K562 (cell line): ENCODE results near the gene NR1D2. TPM values are rescaled to one million over a fixed set of nuclear protein-coding genes. Genes with fewer than 3 reads are reported as not detected.
A peak's percentile ranks its signal among the peaks of the same experiment; 100 is the strongest.

Experiments
- CEBPG ChIP-seq, 3 experiments: fragments of 200-800 bp in 1 of 3; sonication (Bioruptor generic) in 1 of 3; sonication (generic) in 1 of 3; formaldehyde crosslinking in 1 of 3; IDR thresholded peaks in 2 of 3; conservative IDR thresholded peaks in 1 of 3; 2 replicates each; pipeline versions ENCODE4 v1.6.1 to v1.8.0; 2016 to 2022; ENCODE audit warnings: missing compliant biosample characterization in 2 of 3, missing genetic modification characterization in 2 of 3, mild to moderate bottlenecking in 1 of 3, missing genetic modification reagents in 1 of 3
- CREB3 ChIP-seq: fragments of 450-650 bp; conservative IDR thresholded peaks from 2 replicates; pipeline ENCODE4 v1.6.1; 2016; ENCODE audit warnings: missing genetic modification characterization, low read depth, mild to moderate bottlenecking, missing compliant biosample characterization, moderate library complexity
- CTCFL ChIP-seq: IDR thresholded peaks from 2 replicates; pipeline ENCODE4 v1.6.1; 2011; ENCODE audit warnings: borderline replicate concordance, low read depth, mild to moderate bottlenecking, moderate library complexity, low read length; ENCODE audit not compliant: insufficient read depth, poor library complexity, severe bottlenecking
- GTF3C2 ChIP-seq: IDR thresholded peaks from 3 replicates; pipeline ENCODE4 v1.6.1; 2011; ENCODE audit warnings: borderline replicate concordance, mild to moderate bottlenecking, moderate library complexity; ENCODE audit not compliant: insufficient read length; ENCODE audit errors: extremely low read depth
- HSF4 ChIP-seq: fragments of 250-450 bp; sonication (Bioruptor Pico); IDR thresholded peaks from 2 replicates; pipeline ENCODE4 v2.1.2; 2022; ENCODE audit warnings: mild to moderate bottlenecking, moderate library complexity, borderline replicate concordance
- JUND ChIP-seq, 2 experiments: IDR thresholded peaks; 2 replicates in 1 of 2; 3 replicates in 1 of 2; pipeline ENCODE4 v1.6.1; 2011; ENCODE audit warnings: borderline replicate concordance in 2 of 2, low read depth in 2 of 2, low read length in 2 of 2, improper control_type of control experiment in 1 of 2, missing biosample characterization in 1 of 2, missing genetic modification characterization in 1 of 2, missing genetic modification reagents in 1 of 2
- MYC ChIP-seq, 2 experiments: fragments of 250-450 bp in 1 of 2; sonication (Bioruptor Pico) in 1 of 2; IDR thresholded peaks; 2 replicates each; pipeline versions ENCODE4 v1.5.1 to v1.6.1; 2012 to 2021; ENCODE audit warnings: low read depth in 2 of 2, borderline replicate concordance in 1 of 2, improper control_type of control experiment in 1 of 2, low read length in 1 of 2, mild to moderate bottlenecking in 1 of 2, moderate library complexity in 1 of 2
- RBM34 ChIP-seq: fragments of 200-400 bp; formaldehyde crosslinking; IDR thresholded peaks from 2 replicates; pipeline ENCODE4 v1.6.1; 2018; ENCODE audit warnings: low read length, borderline replicate concordance; ENCODE audit not compliant: insufficient read depth
- TCF15 ChIP-seq: fragments of 250-450 bp; sonication (Bioruptor Pico); IDR thresholded peaks from 2 replicates; pipeline ENCODE4 v1.8.0; 2022; ENCODE audit warnings: moderate library complexity, mild to moderate bottlenecking, inconsistent platforms
- VEZF1 ChIP-seq: fragments of 200-800 bp; sonication (Bioruptor generic); IDR thresholded peaks from 2 replicates; pipeline ENCODE4 v1.6.1; 2017; ENCODE audit warnings: missing genetic modification characterization, missing compliant biosample characterization
- ZBTB17 ChIP-seq: fragments of 450-650 bp; formaldehyde crosslinking; IDR thresholded peaks from 2 replicates; pipeline ENCODE4 v1.4.0; 2020; ENCODE audit warnings: mild to moderate bottlenecking
- ZBTB2 ChIP-seq: fragments of 450-650 bp; IDR thresholded peaks from 2 replicates; pipeline ENCODE4 v1.6.1; 2016; ENCODE audit warnings: antibody characterized with exemption
- ZNF561 ChIP-seq: fragments of 450-650 bp; formaldehyde crosslinking; conservative IDR thresholded peaks from 2 replicates; pipeline ENCODE4 v1.4.0; 2020; ENCODE audit warnings: mild to moderate bottlenecking, moderate library complexity
- polyA plus RNA-seq, 8 experiments: library from polyadenylated mRNA; depleted of rRNA in 4 of 8; stranded (reverse) in 5 of 8; unstranded in 3 of 8; fragments of >200 nt; fragmentation: Nextera tagmentation in 2 of 8; fragmentation: Illumina TruSeq in 1 of 8; extraction: Ambion mirVana in 2 of 8; extraction: Trizol in 1 of 8; gene quantifications; 2 replicates each; pipeline versions ENCODE4 v1.2.1 to v1.2.3, GENCODE V29; 2011 to 2014; ENCODE audit warnings: inconsistent platforms in 1 of 8, missing spikeins in 1 of 8
- total RNA-seq, 7 experiments: library from RNA; depleted of rRNA in 6 of 7; stranded (reverse); fragments of >200 nt in 6 of 7; fragmentation: Illumina TruSeq in 2 of 7; extraction: Trizol in 2 of 7; gene quantifications; 2 replicates each; pipeline versions ENCODE4 v1.2.1 to v1.2.3, GENCODE V29; 2011 to 2021; ENCODE audit warnings: low replicate concordance in 1 of 7

NR1D2 gene
- total and polyA plus RNA-seq, 9 of the 15 experiments (the other 6 are each of a cell fraction or from before 2014, with no cell fraction given) = 1.2 to 5.5 (median 2.9) TPM

DNA sequence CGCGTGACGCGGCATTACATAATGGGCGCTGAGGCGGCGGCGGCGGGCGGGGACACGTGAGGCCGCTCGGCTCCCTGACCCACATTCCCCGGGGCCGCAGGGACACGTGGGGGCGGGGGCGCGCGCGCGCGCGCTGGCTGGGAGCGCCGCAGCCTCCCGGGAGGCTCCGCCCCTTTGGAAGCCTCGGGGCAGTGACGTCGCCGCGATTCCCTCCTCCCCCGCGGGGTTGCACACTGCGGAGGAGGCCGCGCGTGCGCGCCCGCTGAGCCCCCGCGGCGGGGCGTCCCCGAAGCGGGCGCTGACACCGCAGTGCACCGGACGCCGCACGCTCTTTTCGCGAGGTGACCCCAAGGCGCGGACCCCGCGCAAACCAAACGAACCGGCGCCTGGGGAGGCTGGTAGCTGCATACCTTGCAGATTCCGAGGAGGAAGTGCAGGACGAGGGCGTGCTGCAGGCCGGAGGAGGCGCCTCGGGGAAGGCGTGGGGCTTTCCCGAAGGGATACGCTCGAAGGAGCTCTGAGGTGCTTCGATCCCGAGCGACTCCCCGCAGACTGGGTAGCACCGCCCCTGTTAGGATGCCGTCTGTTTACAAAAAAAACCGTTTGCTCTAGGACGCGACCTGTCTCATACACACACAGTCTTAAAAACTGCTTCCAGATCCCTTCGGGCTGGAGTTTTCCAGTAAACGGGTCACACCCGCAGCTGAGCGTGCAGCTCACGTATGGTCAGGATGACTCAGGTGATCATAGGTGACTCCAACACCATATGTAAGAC is 1.0 kb downstream of the NR1D2 start (continued):
- no peak for TF ChIP-seq CREB3 (tag)
- no peak for TF ChIP-seq CTCFL
- TF ChIP-seq TCF15 = no peak
- TF ChIP-seq ZNF561 (CRISPR knock-in tag) = no peak
- no peak for TF ChIP-seq RBM34
- TF ChIP-seq ZBTB2 = peak; percentile 21; the same call in 1 of the 2 replicates
- peak; percentile 97 for TF ChIP-seq MYC (IDR thresholded peaks at IDR 0.05; ENCODE audit: low read depth, low read length)
- no peak for TF ChIP-seq MYC (CRISPR knock-in tag; IDR thresholded peaks at IDR 0.05; ENCODE audit: borderline replicate concordance, low read depth)
- no peak for TF ChIP-seq HSF4 (CRISPR knock-in tag)
- no peak for TF ChIP-seq GTF3C2
- TF ChIP-seq CEBPG (CRISPR knock-in tag; IDR thresholded peaks at IDR 0.05) = 0 out of 2 replicates have a peak, but pooled peaks have one; percentile 47
- peak in 1 of 2 experiments; percentile 57 for TF ChIP-seq CEBPG (tag; conservative IDR thresholded peaks at IDR 0.05 in 1 of 2, IDR thresholded peaks at IDR 0.05 in 1 of 2)
- peak; percentile 48 for TF ChIP-seq JUND (IDR thresholded peaks at IDR 0.05; ENCODE audit: borderline replicate concordance, low read depth, low read length)
- peak; percentile 32; the same call in 1 of the 3 replicates for TF ChIP-seq JUND (tag; IDR thresholded peaks at IDR 0.05; ENCODE audit: borderline replicate concordance, low read depth, low read length)
- peak; percentile 81 for TF ChIP-seq VEZF1
- TF ChIP-seq ZBTB17 (CRISPR knock-in tag) = peak; percentile 82
